ENCODE measurements around the gene GPR17.

DNA sequence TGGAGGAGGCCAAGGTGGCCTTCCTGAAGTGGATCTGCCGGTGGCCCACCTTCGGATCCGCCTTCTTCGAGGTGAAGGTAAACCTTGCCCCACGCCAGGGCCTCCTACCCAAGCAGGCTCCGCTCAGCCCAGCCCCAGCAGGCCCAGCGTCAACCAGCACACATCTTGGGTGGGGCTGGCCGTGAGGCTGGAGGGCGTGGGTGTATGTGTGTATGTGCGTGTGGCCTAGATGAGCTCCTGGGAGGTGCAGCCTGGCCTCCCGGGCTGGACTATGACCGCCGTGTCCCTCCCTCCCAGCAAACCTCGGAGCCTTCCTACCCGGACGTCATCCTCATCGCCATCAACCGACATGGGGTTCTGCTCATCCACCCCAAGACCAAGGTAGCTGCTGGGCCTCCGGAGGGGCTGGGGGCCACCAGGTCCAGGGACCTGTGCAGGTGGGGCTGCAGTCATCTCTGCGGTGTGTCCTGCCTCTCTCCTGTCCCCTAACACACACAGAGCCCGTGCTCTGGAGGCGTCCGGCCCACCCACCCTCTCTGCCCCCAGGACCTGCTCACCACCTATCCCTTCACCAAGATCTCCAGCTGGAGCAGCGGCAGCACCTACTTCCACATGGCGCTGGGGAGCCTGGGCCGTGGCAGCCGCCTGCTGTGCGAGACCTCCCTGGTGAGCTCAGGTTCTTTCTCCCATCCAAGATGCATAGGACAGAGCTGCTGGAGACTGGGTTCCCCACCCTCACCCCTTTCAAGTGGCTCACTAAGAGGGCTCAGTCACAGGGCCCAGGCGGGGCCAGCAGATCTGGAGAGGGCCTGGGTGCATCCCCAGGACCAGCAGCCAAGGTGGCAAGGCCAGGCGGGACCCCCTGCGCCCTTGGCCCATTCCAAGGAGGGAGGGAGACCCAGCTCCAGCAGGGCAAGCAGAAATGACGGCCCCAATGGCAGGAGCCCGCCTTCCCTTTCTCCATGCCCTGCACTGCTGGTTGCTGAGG, 9.4 kb upstream of the GPR17 start:
- TF ChIP-seq, protein P1, sequence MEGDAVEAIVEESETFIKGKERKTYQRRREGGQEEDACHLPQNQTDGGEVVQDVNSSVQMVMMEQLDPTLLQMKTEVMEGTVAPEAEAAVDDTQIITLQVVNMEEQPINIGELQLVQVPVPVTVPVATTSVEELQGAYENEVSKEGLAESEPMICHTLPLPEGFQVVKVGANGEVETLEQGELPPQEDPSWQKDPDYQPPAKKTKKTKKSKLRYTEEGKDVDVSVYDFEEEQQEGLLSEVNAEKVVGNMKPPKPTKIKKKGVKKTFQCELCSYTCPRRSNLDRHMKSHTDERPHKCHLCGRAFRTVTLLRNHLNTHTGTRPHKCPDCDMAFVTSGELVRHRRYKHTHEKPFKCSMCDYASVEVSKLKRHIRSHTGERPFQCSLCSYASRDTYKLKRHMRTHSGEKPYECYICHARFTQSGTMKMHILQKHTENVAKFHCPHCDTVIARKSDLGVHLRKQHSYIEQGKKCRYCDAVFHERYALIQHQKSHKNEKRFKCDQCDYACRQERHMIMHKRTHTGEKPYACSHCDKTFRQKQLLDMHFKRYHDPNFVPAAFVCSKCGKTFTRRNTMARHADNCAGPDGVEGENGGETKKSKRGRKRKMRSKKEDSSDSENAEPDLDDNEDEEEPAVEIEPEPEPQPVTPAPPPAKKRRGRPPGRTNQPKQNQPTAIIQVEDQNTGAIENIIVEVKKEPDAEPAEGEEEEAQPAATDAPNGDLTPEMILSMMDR (conservative IDR thresholded peaks at IDR 0.05 in 1 of 2, IDR thresholded peaks at IDR 0.05 in 1 of 2; ENCODE audit: low read depth in 1 of 2, low read length in 2 of 2): no peak
- no peak for TF ChIP-seq EZH2 (IDR thresholded peaks at IDR 0.05; ENCODE audit: low read length, missing control alignments)
